Astrocyte of the hippocampus (primary cell): ENCODE measurements around the gene OSGIN1.

Source experiments
- DNase-seq: peaks from one replicate; pipeline ENCODE4 v3.0.0; 2011; ENCODE audit warnings: low read depth, low spot score

OSGIN1 gene, protein sequence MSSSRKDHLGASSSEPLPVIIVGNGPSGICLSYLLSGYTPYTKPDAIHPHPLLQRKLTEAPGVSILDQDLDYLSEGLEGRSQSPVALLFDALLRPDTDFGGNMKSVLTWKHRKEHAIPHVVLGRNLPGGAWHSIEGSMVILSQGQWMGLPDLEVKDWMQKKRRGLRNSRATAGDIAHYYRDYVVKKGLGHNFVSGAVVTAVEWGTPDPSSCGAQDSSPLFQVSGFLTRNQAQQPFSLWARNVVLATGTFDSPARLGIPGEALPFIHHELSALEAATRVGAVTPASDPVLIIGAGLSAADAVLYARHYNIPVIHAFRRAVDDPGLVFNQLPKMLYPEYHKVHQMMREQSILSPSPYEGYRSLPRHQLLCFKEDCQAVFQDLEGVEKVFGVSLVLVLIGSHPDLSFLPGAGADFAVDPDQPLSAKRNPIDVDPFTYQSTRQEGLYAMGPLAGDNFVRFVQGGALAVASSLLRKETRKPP

DNA sequence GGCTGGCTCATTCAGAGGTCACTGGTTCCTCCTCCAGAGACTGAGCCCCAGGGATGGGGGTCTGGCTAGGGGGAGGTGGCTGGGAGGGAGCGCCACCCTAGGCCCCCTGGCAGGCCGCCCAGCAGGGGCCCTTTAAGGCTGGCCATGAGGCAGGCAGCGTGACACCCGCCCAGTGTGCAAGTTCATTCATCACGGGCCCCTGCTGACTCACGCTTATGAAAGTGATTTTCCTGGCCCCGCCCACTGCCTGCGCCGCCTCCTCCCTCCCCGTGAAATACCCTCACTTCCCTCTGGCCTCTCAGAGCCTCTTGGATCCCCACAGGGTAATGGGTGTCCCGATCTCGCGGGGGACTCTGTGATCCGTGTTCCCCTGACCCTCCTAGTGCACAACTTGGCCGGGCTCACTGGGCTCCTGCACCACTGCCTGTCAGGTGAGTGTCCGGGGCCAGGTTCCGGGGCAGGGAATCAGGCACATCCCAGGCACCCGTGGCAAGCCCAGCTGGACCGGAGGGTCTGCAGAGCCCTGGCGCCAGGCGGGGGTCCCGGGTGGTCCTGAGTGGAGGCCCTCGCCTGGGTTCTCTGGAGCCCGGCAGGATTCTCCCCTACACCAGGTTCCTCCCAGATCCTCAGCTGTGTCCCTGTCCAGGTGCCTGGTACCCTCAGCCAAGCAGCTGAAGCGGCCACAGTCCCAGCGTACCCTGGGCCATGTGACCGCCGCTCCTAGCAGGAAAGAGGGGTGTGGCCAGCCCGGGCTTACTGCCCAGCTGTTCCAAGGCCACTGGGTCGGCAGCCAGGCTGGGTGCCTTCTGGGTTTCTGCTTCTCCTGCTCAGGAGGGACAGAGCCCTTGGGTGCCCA, at the start of gene OSGIN1:
OSGIN1 (plus strand) TSS at position 301 of the 856 bp plus-strand sequence. CDS start 4,432 bp downstream, outside the sequence.
- peak; percentile 96 for DNase-seq

GRCh38 chr16:83903751-83904150, 49.3 kb upstream of the OSGIN1 start:
- DNase-seq = no peak

DNA sequence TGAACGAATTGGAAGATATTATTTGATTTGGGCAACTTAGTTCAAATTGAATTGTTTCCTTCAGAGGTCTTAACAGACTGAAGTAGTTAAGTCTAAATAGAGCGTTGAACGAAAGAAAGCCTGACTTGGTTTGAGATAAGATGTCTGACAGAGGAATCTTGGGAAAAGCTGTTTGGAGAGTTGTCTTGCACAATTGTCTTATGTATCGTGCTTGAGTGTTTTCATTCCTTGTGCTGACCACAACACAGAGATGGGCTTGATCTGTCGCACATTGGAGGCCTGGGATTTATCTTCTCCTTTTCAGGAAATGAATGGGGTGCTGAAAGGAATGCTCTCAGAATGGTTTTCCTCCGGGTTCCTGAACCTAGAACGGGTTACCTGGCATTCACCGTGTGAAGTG, 46.4 kb upstream of the OSGIN1 start:
- no peak for DNase-seq

- no peak for DNase-seq
Observed at GRCh38 chr16:83907111-83907510, 45.9 kb upstream of the OSGIN1 start.

- DNase-seq = no peak
Observed at GRCh38 chr16:83907631-83908250, 45.3 kb upstream of the OSGIN1 start.

GRCh38 chr16:83908798-83909197, 44.2 kb upstream of the OSGIN1 start:
- DNase-seq = no peak

- no peak for DNase-seq
Observed at GRCh38 chr16:83911290-83911689, 41.8 kb upstream of the OSGIN1 start.

DNA sequence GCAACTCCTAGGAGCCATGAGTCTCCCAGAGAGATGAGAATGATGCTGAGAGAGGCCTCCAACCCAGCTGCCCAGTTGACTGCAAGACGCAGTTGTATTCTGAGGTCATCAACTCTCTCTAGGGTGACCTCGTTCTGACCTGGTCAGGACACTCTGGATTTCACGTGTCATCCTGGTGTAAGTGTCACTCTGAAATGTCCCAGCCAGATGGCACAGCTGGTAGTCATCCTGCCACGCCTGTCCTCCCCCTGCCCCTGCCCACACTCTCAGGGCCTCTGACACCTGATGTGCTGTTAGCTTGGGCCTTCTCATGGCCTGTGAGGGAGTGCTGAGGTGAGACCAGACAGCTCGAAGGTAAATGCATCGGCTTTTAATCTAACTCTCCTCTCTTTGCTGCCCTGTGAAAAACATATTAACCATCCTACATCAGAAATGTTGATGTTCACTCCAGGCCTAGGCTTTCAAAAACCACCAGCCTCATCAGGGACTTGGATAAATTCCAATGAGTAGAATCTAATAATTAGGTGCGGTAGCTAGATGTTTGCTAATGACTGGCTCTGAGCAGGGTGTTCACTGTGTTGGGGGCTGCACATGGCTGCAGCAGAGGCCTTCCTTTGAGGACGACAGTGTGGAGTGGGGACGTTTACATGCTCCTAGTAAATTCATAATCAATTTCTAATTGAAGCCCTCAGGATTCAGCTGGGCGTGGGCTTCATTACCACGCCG, 40.4 kb upstream of the OSGIN1 start:
- no peak for DNase-seq

- DNase-seq = no peak
Observed at GRCh38 chr16:83913245-83913633, 39.8 kb upstream of the OSGIN1 start.

GRCh38 chr16:83914091-83914710, 38.8 kb upstream of the OSGIN1 start:
- DNase-seq = no peak

DNA sequence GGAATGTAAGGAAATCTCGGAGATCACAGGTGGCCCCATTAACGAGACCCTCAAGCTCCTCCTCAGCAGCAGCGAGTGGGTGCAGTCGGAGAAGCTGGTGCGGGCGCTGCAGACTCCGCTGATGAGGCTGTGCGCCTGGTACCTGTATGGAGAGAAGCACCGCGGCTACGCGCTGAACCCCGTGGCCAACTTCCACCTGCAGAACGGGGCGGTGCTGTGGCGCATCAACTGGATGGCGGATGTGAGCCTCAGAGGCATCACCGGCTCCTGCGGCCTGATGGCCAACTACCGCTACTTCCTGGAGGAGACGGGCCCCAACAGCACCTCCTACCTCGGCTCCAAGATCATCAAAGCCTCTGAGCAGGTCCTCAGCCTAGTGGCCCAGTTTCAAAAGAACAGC, 38.0 kb upstream of the OSGIN1 start:
- DNase-seq = no peak

DNA sequence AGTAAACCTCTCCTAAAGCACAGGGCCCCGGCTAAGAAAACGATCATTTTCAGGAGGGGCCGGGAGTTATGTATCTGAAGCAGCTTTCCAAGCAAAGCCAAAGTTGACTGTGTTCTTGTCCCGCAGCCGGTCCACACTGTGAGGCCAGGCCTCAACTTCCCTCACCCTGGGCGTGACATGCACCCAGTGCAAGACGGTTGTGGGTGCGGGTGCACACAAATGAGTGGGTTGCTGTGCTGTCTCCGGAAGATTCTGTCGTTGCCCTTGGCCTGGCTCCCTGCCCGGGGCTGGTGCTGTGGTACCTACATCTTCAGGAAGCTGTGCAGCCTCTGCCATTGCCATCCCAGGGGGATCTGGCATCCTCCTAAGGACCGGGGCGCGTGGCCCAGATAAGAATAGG, 37.5 kb upstream of the OSGIN1 start:
- DNase-seq = no peak

DNA sequence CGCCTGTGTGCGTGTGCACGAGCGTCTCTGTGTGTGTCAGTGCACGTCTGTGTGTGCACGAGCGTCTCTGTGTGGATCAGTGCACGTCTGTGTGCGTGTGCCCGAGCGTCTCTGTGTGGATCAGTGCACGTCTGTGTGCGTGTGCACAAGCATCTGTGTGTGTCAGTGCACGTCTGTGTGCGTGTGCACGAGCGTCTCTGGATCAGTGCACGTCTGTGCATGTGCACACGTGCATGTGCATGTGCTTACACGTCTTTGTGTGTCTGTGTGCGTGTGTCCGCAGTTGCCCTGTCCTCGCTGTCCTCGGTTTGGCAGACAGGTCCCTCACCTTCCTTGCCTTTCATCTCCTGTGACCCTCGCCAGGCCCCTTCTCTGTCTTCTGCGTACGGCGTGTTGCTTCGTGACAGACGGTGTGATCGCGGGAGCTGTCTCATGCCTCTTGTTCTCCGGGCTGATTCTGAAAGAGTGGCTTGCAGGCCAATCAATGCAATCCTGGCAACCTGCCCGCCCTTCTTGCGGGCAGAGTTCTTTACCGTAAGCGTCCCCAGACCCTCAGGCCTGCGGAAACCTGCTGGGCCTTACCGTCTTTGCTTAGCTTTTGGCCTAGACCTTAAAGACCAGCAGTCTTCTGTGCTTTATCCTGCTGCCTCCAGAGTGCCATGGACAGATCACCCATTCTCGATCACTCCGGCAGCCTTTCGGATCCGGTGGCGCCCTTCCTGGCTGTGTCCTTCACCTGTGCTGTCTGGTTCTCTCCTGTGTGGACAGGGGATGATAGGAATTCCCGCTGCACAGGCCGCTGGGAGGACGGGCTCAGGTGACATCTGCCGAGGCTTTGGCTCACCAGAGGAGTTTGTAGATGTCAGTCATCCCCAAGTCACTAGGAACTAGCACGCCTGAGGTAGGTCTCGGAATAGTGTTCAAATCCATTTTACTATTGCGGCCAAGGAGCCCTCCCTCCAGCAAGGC, 35.6 kb upstream of the OSGIN1 start:
- DNase-seq = no peak

- DNase-seq = no peak
Observed at GRCh38 chr16:83920894-83921491, 32.0 kb upstream of the OSGIN1 start.

GRCh38 chr16:83923581-83924365, 29.3 kb upstream of the OSGIN1 start:
- DNase-seq = no peak

DNA sequence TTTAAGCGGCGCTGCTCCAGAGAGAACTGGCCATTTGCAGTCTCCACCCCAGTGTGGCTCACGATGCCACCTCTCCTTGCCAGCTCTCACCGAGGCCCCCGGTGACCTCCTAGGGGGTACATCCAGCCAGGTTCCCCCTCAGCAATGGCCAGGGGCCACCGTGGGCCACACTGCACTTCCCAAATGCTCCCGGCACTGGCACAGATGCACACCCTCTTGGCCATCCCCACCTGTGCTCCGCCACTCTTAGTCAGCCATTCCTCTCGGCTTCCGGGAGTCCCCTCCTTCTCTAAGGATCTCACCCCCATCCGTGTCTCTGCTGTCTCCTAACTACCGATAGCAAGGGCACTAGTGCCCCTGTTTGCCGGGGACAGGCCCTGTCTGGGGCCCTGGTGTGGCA, 28.4 kb upstream of the OSGIN1 start:
- no peak for DNase-seq

- DNase-seq = no peak
Observed at GRCh38 chr16:83925095-83925905, 27.7 kb upstream of the OSGIN1 start.
